ENCODE results near the gene LHFPL2. TPM values are rescaled to one million over a fixed set of nuclear protein-coding genes. Genes with fewer than 3 reads are reported as not detected.
"Not testable (repeated sequence)": the region's sequence is repeated elsewhere in the genome, so short reads cannot be mapped to it uniquely, and the experiment has no call there.

The LHFPL2 gene
- total RNA-seq, 2 experiments from 2014 or later: 0.27 to 0.31 TPM

GRCh38 chr5:78626009-78626571 lies 22.5 kb downstream of the LHFPL2 start:
- CTCF ChIA-PET: no interaction called here
- POLR2A ChIA-PET: no interaction called here

GRCh38 chr5:78624992-78625391 lies 23.6 kb downstream of the LHFPL2 start:
- CTCF ChIA-PET: no interaction called here
- POLR2A ChIA-PET: no interaction called here

GRCh38 chr5:78624011-78624541 lies 24.5 kb downstream of the LHFPL2 start:
- CTCF ChIA-PET: no interaction called here
- POLR2A ChIA-PET: no interaction called here

- ChIA-PET CTCF (no interaction called here), POLR2A (no interaction called here)
Measured at GRCh38 chr5:78622302-78622971, 26.1 kb downstream of the LHFPL2 start.

GRCh38 chr5:78621291-78621738 lies 27.3 kb downstream of the LHFPL2 start:
- ChIA-PET POLR2A (no interaction called here), CTCF (no interaction called here)

GRCh38 chr5:78620119-78620518 lies 28.5 kb downstream of the LHFPL2 start:
- CTCF ChIA-PET, POLR2A ChIA-PET: not testable (repeated sequence)

GRCh38 chr5:78618303-78618702 lies 30.3 kb downstream of the LHFPL2 start:
- CTCF ChIA-PET: no interaction called here
- POLR2A ChIA-PET: no interaction called here

GRCh38 chr5:78615697-78616096 lies 32.9 kb downstream of the LHFPL2 start:
- POLR2A ChIA-PET: no interaction called here
- CTCF ChIA-PET: no interaction called here

GRCh38 chr5:78614816-78615215 lies 33.8 kb downstream of the LHFPL2 start:
- POLR2A ChIA-PET: no interaction called here
- CTCF ChIA-PET: no interaction called here

- CTCF ChIA-PET: no interaction called here
- POLR2A ChIA-PET: no interaction called here
Measured at GRCh38 chr5:78613756-78614155, 34.8 kb downstream of the LHFPL2 start.

- ChIA-PET POLR2A (no interaction called here), CTCF (no interaction called here)
Measured at GRCh38 chr5:78613151-78613533, 35.4 kb downstream of the LHFPL2 start.

- CTCF ChIA-PET: no interaction called here
- POLR2A ChIA-PET: no interaction called here
Measured at GRCh38 chr5:78612227-78613150, 36.1 kb downstream of the LHFPL2 start.

GRCh38 chr5:78611126-78611605 lies 37.4 kb downstream of the LHFPL2 start:
- POLR2A ChIA-PET: no interaction called here
- CTCF ChIA-PET: no interaction called here

GRCh38 chr5:78610636-78611035 lies 37.9 kb downstream of the LHFPL2 start:
- POLR2A ChIA-PET: no interaction called here
- CTCF ChIA-PET: no interaction called here

GRCh38 chr5:78610163-78610583 lies 38.4 kb downstream of the LHFPL2 start:
- ChIA-PET CTCF (no interaction called here), POLR2A (no interaction called here)

GRCh38 chr5:78607864-78608263 lies 40.7 kb downstream of the LHFPL2 start:
- CTCF ChIA-PET: no interaction called here
- POLR2A ChIA-PET: no interaction called here

GRCh38 chr5:78606241-78606640 lies 42.3 kb downstream of the LHFPL2 start:
- CTCF ChIA-PET: no interaction called here
- POLR2A ChIA-PET: no interaction called here

GRCh38 chr5:78605611-78606010 lies 43.0 kb downstream of the LHFPL2 start:
- CTCF ChIA-PET: no interaction called here

GRCh38 chr5:78604689-78605285 lies 43.8 kb downstream of the LHFPL2 start:
- POLR2A ChIA-PET: no interaction called here

More at GRCh38 chr5:78605611-78606010, 43.0 kb downstream of the LHFPL2 start:
- POLR2A ChIA-PET: no interaction called here

GRCh38 chr5:78603636-78604175 lies 44.9 kb downstream of the LHFPL2 start:
- CTCF ChIA-PET: no interaction called here
- POLR2A ChIA-PET: no interaction called here

More at GRCh38 chr5:78604689-78605285, 43.8 kb downstream of the LHFPL2 start:
- CTCF ChIA-PET: no interaction called here

Data from activated CD8-positive, alpha-beta memory T cell treated with anti-CD3 and anti-CD28 coated beads for 36 hours (primary cell).